Stomach smooth muscle (tissue), 2 donors: ENCODE results near the gene KLHL3.
A peak's percentile ranks its signal among the peaks of the same experiment; 100 is the strongest.

Source experiments
- H3K27ac ChIP-seq: one replicate; pipeline ENCODE4 v1.7.0; 2013; ENCODE audit warnings: mild to moderate bottlenecking, low read length, inconsistent platforms
- H3K27me3 ChIP-seq, 2 donors: one replicate each; pipeline ENCODE4 v1.7.0; 2013; ENCODE audit warnings: low read length in 2 of 2; ENCODE audit not compliant: insufficient read depth in 2 of 2, control insufficient read depth in 1 of 2
- H3K36me3 ChIP-seq, 2 donors: one replicate each; pipeline ENCODE4 v1.7.0; 2013; ENCODE audit warnings: low read length in 2 of 2; ENCODE audit not compliant: control insufficient read depth in 2 of 2, insufficient read depth in 2 of 2
- H3K4me1 ChIP-seq: one replicate; pipeline ENCODE4 v1.7.0; 2013; ENCODE audit warnings: low read length; ENCODE audit not compliant: control insufficient read depth, insufficient read depth
- H3K4me3 ChIP-seq, 2 donors: one replicate each; pipeline ENCODE4 v1.7.0; 2013; ENCODE audit warnings: low read length in 2 of 2
- H3K9ac ChIP-seq, 2 donors: one replicate each; pipeline ENCODE4 v1.7.0; 2013; ENCODE audit warnings: low read length in 2 of 2, mild to moderate bottlenecking in 1 of 2
- H3K9me3 ChIP-seq, 2 donors: one replicate each; pipeline ENCODE4 v1.7.0; 2013; ENCODE audit warnings: low read length in 2 of 2; ENCODE audit not compliant: control insufficient read depth in 2 of 2
- donor health status: healthy.
- donor health status: Pancreatic carcinoma.

KLHL3 gene

DNA sequence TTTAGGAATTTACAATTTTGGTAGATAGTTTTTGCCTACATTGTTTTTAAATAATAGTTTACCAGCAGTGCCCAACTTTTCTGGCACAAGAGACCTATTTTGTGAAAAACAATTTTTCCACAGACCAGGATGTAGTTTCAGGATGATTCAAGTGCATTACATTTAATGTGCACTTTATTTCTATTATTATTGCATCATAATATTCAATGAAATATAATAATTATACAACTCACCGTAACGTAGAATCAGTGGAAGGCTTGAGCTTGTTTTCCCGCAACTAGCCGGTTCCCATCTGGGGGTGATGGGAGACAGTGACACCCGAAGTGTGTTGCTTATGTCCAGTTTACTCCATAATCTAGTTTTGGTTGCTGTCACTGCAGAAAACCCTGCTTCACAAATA lies 21.7 kb upstream of the KLHL3 start:
- Histone ChIP-seq H3K27me3 (no peaks in the 10 kb centered on the region), H3K27ac (no peak overlapping the region), H3K36me3 (no peaks in the 10 kb centered on the region), H3K4me1 (no peaks in the 10 kb centered on the region), H3K9ac (no peak overlapping the region), H3K4me3 (no peak overlapping the region), H3K9me3 (no peaks in the 10 kb centered on the region)

DNA sequence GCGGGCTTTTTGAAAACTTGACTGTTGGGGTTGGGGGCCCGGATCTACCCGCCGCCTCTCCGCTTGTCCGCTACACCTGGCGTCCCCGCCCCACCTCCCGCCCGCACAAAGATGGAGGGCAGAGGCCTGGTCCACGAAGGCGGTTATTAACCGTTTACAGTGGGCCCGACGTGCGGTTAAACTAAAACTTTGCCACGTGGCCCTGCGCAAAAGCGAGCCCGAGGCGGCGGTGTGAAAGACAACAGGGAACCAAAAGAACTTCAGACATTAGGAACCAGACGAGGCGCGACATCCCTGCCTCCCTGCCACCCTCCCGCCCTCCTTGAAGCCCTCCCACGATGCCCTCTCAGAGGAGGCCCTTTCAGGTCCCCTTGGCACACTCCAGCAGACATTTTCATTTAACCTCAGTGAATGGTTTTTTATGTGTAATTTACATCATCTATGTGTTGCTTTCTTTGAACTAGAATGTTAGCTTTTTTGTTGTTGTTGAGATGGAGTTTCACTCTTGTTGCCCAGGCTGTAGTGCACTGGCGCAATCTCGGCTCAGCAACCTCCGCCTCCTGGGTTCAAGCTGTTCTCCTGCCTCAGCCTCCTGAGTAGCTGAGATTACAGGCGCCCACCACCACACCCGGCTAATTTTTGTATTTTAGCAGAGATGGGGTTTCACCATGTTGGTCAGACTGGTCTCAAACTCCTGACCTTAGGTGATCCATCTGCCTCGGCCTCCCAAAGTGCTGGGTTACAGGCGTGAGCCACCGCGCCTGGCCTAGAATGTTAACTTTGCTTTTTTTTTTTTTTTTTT lies 19.3 kb upstream of the KLHL3 start:
- H3K9ac ChIP-seq: peak overlapping the region; percentile 100
- no peaks in the 10 kb centered on the region for H3K9me3 ChIP-seq
- H3K27ac ChIP-seq: peak overlapping the region; percentile 100
- H3K27me3 ChIP-seq: no peaks in the 10 kb centered on the region
- H3K4me1 ChIP-seq: peaks cover 12% of the 10 kb centered on the region
- H3K4me3 ChIP-seq: peak overlapping the region; percentile 88 to 94
- no peaks in the 10 kb centered on the region for H3K36me3 ChIP-seq

DNA sequence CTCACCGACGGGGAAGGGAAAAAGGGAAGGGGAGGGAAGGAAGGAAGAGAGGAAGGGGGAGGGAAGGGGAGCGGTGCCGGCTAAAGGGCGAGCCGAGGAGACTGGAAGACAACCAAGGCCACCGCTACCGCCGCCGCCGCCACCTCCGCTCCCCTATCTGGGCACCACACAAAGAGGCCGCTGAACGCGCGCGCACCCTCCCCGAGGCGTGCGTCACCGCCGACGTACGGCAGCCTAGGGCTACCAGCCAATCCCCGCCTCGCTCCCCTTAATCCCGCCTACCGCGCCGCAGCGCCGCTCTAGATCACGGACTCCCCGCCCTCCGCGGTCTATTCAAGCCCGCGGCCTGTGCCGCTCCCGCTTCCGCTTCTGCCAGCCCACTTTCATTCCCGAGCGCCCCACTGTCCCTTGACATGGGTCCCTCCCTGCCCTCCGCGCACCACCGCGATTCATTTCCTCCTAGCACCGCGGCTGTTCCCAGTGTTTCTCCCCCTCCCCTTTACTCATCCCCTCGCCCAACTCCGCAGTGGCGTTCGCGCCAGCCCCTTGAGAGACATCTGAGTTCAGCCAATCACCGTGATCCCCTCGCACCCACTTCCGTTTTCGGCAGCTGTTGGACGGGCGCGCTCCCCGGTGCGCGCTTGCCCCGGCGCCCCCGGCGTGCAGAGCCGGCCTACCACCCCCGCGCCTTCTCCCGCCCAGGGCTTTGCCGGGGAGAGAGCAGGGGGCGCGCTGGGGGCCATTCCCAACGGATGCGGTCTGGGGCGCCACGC lies 18.5 kb upstream of the KLHL3 start, which contains the start of gene HNRNPA0:
Gene HNRNPA0 (minus strand): TSS at position 176 of the 773 bp plus-strand sequence. CDS start 297 bp downstream, outside the sequence.
- Histone ChIP-seq H3K27me3 (no peaks in the 10 kb centered on the region), H3K4me3 (peak within 1 kb of the TSS; percentile 94 to 96), H3K4me1 (peaks cover 12% of the 10 kb centered on the region), H3K9me3 (no peaks in the 10 kb centered on the region), H3K36me3 (no peaks in the 10 kb centered on the region), H3K9ac (peak within 1 kb of the TSS; percentile 100), H3K27ac (peak within 1 kb of the TSS; percentile 100)

DNA sequence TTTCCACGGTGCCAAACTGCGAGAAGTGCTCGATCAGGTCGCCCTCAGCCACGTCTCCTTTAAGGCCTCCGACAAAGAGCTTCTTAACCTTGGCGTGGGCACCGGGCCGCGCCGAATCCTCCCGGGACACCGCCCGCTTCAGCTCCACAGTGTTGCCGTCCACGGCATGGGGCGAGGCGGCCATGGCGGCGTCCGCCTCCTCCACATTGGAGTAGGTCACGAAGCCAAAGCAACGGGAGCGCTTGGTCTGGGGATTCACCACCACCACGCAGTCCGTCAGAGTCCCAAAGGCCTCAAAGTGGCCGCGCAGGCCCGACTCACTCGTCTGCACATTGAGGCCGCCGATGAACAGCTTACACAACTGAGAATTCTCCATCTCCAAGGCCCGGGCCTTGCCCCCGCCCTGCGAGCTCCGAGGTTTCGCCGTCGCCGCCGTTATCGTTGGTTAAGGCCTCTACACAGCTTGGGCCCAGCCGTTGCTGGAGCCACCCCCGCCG lies 17.9 kb upstream of the KLHL3 start:
- Histone ChIP-seq H3K4me1 (peaks cover 12% of the 10 kb centered on the region), H3K4me3 (peak overlapping the region; percentile 94 to 96), H3K36me3 (no peaks in the 10 kb centered on the region), H3K9ac (peak overlapping the region; percentile 100), H3K27ac (peak overlapping the region; percentile 100), H3K9me3 (no peaks in the 10 kb centered on the region), H3K27me3 (no peaks in the 10 kb centered on the region)

DNA sequence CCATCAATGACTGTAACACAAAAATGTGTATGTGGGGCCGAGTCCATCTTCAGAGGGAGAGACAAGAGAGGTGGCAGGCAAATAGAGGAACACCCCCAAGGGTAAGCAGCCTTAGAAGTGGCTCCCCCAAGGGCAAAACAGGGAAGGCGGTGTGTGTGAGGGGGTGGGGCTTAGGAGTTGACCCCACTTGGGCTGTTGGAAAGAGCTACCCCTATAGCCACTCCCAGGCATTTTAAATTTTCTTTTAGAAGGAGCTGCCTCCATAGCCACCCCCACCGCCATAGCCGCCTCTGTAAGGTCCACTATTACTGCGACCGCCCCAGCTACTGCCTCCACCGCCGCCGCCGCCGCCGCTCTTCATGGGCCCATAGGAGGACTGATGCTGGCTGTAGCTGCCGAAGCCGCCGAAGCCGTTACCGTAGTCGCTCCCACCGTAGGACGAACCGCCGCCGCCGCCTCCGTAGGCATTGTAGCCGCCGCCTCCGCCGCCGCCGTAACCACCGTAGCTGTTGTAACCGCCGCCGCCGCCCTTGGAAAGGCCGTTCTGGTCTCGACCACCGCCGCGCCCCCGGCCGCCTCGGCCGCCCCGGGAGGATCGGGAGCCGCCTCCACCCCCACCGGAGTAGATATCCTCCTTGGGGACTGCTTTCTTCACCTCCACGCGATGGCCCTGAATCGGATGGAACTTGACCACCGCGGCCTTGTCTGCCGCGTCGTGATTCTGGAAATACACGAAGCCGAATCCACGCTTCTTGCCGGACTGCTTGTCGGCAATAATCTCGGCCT lies 17.2 kb upstream of the KLHL3 start:
- peak overlapping the region; percentile 100 for H3K27ac ChIP-seq

DNA sequence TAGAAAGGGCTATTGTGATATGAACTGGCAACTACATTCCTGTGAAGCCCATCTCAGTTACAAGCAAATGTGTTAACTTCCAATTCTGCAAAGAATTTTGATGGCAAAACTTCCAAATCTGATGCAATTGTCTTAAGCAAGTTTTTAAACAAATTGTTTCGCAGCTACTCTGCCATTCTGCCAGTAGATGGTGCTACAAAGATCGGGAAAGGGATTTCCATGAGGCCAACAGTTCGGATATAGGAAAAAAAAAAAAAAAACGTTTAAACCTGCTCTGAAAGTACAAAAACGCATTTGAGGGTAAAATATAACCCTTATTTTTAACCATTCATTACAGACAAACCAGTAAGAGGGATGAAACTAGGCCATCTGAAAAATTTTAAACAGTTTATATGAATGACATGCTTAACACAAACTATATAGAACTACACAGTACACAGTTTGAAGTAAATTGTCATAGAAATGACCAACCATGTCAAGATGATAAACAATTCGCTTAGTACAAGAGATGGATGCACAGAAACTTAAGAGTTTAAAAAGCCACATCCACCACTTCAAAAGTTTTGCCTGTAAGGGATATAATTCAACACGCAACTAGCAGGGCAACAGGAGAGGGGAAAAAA lies 16.1 kb upstream of the KLHL3 start:
- peaks cover 12% of the 10 kb centered on the region for H3K4me1 ChIP-seq

More for the DNA sequence above, 17.2 kb upstream of the KLHL3 start:
- Histone ChIP-seq H3K9me3 (no peaks in the 10 kb centered on the region), H3K27me3 (no peaks in the 10 kb centered on the region), H3K9ac (peak overlapping the region; percentile 100), H3K4me1 (peaks cover 12% of the 10 kb centered on the region), H3K36me3 (no peaks in the 10 kb centered on the region), H3K4me3 (peak overlapping the region; percentile 94 to 96)

DNA sequence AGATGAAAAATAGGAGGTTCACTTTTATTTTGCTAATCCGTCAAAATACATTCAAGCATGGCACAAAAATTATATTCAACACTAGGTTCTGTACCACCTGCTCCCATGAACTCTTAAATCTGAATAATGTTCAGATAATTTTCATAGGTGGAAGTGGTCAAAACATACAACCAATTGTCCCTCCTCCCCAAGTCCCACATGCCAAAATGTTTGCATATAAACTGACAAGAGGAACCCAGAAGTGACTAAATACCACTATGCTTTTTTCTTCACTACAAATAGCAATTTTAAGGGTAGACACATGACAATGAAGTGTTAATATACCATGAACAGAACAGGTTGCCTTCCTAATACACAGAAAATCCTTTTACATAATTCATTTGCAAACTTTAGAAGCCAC lies 14.5 kb upstream of the KLHL3 start:
- no peak overlapping the region for H3K4me3 ChIP-seq
- H3K27me3 ChIP-seq: no peaks in the 10 kb centered on the region
- H3K27ac ChIP-seq: no peak overlapping the region
- no peak overlapping the region for H3K9ac ChIP-seq
- no peaks in the 10 kb centered on the region for H3K36me3 ChIP-seq
- peaks cover 12% of the 10 kb centered on the region for H3K4me1 ChIP-seq
- H3K9me3 ChIP-seq: no peaks in the 10 kb centered on the region

More for the DNA sequence above, 16.1 kb upstream of the KLHL3 start:
- Histone ChIP-seq H3K9me3 (no peaks in the 10 kb centered on the region), H3K27me3 (no peaks in the 10 kb centered on the region), H3K27ac (no peak overlapping the region), H3K9ac (peak overlapping the region; percentile 62 to 100), H3K4me3 (peak overlapping the region; percentile 94 to 96), H3K36me3 (no peaks in the 10 kb centered on the region)

DNA sequence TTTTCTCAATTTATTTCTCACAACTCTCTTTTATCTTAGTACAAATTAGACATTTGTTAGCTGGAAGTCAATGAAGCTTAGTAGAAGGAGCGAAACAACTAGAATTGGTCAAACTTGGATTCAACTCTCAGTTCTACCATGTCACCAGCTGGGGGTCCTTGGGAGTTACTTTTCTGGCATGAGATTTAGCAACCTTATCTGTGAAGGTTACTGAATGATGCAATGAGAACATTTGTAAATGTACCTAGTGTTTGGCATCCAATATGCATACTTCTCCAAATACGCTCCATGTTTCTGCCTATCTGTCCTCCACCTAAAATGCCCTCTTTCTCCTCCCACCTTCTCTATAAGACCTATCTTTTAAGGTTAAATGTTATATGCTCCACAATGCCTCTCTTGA lies 12.0 kb upstream of the KLHL3 start:
- Histone ChIP-seq H3K9ac (no peak overlapping the region), H3K4me3 (no peak overlapping the region), H3K27me3 (no peaks in the 10 kb centered on the region), H3K9me3 (no peaks in the 10 kb centered on the region), H3K36me3 (no peaks in the 10 kb centered on the region), H3K4me1 (peaks cover 12% of the 10 kb centered on the region), H3K27ac (no peak overlapping the region)

DNA sequence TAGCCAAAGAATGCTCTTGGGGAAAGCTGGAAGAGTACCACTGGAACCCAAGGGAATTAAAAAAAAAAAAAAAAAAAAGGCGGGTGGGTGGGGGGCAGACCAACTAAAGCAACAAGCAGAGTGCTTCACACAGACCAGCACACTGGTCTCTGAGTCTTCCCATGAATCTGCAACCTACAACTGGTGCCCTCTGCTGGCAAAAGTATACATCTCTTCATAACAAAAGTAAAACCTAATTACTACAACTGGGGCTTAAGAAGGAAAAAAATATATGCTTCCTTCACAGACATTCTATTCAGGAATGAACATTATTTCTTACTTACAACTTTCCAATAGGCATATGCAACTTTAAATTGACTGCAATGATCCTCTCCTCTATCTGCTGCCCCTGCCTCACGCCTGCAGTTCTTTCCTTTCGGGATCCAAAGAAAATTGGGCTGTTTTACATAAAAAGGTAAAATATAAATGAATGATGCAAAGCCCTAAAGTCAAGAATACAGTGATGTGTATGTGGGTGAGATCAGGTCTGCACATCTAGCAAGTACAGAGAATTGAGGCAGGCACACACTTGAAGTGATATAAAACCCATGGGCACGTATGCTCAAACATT lies 7.2 kb upstream of the KLHL3 start:
- Histone ChIP-seq H3K27ac (no peak overlapping the region), H3K27me3 (no peaks in the 10 kb centered on the region), H3K4me1 (no peaks in the 10 kb centered on the region), H3K9ac (no peak overlapping the region), H3K36me3 (no peaks in the 10 kb centered on the region), H3K9me3 (no peaks in the 10 kb centered on the region), H3K4me3 (no peak overlapping the region)
